ENCODE results near the gene TSPAN33.

The TSPAN33 gene

GRCh38 chr7:129176916-129177710 is 32.6 kb downstream of the TSPAN33 start:
- Histone ChIP-seq H3K9ac (ENCODE audit: low read depth, low read length) (no peak overlapping the region), H3K27me3 (ENCODE audit: insufficient read depth, low read length) (no peaks in the 10 kb centered on the region; the same call in 1 of the 2 replicates), H3K4me3 (ENCODE audit: low read length) (no peak overlapping the region), H3K9me3 (ENCODE audit: insufficient read depth, low read depth, low read length) (peaks cover 2% of the 10 kb centered on the region; the same call in 1 of the 2 replicates), H3K36me3 (ENCODE audit: insufficient read depth, low read length) (no peaks in the 10 kb centered on the region), H3K4me1 (ENCODE audit: insufficient read depth, low read length) (no peaks in the 10 kb centered on the region), H3K27ac (ENCODE audit: low read depth, low read length) (no peak overlapping the region)
- 95% methylated on average over 11 of the region's 11 CpGs for WGBS

GRCh38 chr7:129184981-129185670 is 40.6 kb downstream of the TSPAN33 start:
- 90% methylated on average over 6 of the region's 6 CpGs for WGBS
- H3K27me3 ChIP-seq (ENCODE audit: insufficient read depth, low read length): peaks cover 20% of the 10 kb centered on the region

DNA sequence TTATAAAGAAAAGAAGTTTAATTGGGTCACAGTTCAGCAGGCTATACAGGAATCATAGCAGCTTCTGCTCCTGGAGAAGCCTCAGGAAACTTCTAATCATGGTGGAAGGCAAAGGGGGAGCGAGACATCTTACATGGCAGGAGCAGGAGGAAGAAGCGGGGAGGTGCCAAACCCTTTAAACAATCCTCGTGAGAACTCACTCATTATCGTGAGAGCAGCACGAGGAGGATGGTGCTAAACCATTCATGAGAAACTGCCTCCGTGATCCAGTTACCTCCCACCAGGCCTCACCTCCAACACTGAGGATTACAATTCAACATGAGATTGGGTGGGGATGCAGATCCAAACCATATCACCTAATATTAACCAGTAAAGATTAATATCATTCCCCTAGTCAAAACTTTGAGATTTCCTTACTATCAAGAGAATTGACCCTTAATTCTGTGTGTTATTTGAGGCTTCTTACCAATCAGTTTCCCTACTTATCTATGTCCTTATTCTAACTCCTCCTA is 42.3 kb downstream of the TSPAN33 start:
- H3K4me3 ChIP-seq (ENCODE audit: low read length): no peak overlapping the region
- H3K36me3 ChIP-seq (ENCODE audit: insufficient read depth, low read length): 0 out of 2 replicates have a peak, but pooled peaks cover 2% of the 10 kb centered on the region
- no peak overlapping the region for H3K27ac ChIP-seq (ENCODE audit: low read depth, low read length)
- H3K9ac ChIP-seq (ENCODE audit: low read depth, low read length): no peak overlapping the region
- H3K9me3 ChIP-seq (ENCODE audit: insufficient read depth, low read depth, low read length): no peaks in the 10 kb centered on the region
- peaks cover 20% of the 10 kb centered on the region for H3K27me3 ChIP-seq (ENCODE audit: insufficient read depth, low read length)
- peaks cover 16% of the 10 kb centered on the region for H3K4me1 ChIP-seq (ENCODE audit: insufficient read depth, low read length)
- WGBS: 88% methylated on average over 6 of the region's 6 CpGs

More at GRCh38 chr7:129184981-129185670, 40.6 kb downstream of the TSPAN33 start:
- Histone ChIP-seq H3K9ac (ENCODE audit: low read depth, low read length) (no peak overlapping the region), H3K4me1 (ENCODE audit: insufficient read depth, low read length) (peaks cover 10% of the 10 kb centered on the region), H3K4me3 (ENCODE audit: low read length) (no peak overlapping the region), H3K27ac (ENCODE audit: low read depth, low read length) (no peak overlapping the region), H3K36me3 (ENCODE audit: insufficient read depth, low read length) (no peaks in the 10 kb centered on the region), H3K9me3 (ENCODE audit: insufficient read depth, low read depth, low read length) (peaks cover 2% of the 10 kb centered on the region; the same call in 1 of the 2 replicates)

DNA sequence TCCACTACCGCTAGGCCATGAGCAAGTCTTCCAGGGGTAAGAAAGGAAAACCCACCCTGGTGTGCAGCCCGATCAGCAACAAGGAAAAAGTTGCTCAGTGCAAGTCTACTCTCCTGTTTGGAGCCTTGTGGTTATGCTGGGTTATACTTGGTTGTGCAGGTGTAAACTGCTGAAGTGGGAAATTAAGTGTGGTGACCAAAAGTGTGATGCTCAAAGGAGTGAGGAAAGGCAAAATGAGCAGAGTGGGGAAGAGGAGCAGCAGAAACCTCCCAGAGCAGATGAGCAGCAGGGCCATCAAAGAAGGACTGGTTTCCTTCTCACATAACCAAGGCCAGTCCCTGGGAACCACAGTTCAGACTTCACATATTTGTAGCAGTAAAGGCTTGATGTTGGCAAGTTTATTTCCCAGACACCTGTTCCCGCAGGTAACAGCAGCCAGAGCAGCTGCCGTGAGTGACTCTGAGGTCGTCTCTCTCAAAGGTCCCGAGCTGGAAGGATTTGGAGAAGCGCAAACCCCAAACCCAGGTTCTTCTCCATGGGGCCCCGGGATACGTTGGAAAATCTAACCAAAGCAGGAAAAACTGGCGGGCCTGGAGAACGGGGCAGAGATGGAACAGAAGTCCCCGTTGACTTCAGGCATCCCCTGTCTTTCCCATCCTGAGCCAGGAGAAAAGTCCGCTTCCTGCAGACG is 43.3 kb downstream of the TSPAN33 start:
- Histone ChIP-seq H3K9ac (ENCODE audit: low read depth, low read length) (peak overlapping the region; percentile 93), H3K4me1 (ENCODE audit: insufficient read depth, low read length) (peaks cover 16% of the 10 kb centered on the region), H3K27ac (ENCODE audit: low read depth, low read length) (peak overlapping the region; percentile 88; the same call in 1 of the 2 replicates), H3K9me3 (ENCODE audit: insufficient read depth, low read depth, low read length) (no peaks in the 10 kb centered on the region), H3K4me3 (ENCODE audit: low read length) (peak overlapping the region; percentile 90), H3K27me3 (ENCODE audit: insufficient read depth, low read length) (peaks cover 20% of the 10 kb centered on the region), H3K36me3 (ENCODE audit: insufficient read depth, low read length) (peaks cover 11% of the 10 kb centered on the region; the same call in 1 of the 2 replicates)
- WGBS: 18% methylated on average over 14 of the region's 14 CpGs

DNA sequence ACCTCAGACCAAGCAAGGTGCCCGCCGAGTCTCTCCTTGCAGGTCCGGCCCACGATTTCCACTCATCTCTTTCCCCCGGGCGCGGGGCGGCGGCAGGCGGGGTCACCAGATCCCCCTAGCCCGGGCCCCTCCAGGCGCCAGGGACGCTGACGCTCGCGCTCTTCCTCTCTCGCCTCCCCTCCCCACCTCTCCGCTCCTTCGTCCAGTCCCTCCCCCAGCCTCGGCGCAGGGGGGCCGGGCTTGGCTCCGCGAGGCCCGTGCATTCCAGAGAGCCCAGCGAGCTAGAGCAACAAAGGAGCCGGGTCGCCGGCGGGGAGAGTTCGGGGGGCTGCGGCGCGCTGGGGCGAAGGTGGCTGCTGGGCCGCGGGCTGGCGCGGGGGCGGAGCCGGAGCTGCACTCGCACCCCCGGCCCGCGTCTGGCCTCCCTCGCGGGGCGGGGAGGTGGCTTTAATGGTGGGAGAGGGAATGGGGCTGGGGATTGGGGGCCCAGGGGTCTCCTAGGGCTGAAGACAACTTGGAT is 43.9 kb downstream of the TSPAN33 start, which contains the start of gene SMO:
Gene SMO, plus strand, starts transcription at position 262 of the 520 bp plus-strand sequence. CDS start 519 bp downstream, outside the sequence.
- Histone ChIP-seq H3K9me3 (ENCODE audit: insufficient read depth, low read depth, low read length) (no peaks in the 10 kb centered on the region), H3K9ac (ENCODE audit: low read depth, low read length) (peak within 1 kb of the TSS; percentile 93), H3K4me1 (ENCODE audit: insufficient read depth, low read length) (peaks cover 16% of the 10 kb centered on the region), H3K27ac (ENCODE audit: low read depth, low read length) (peak within 1 kb of the TSS; percentile 88), H3K36me3 (ENCODE audit: insufficient read depth, low read length) (peaks cover 11% of the 10 kb centered on the region; the same call in 1 of the 2 replicates), H3K27me3 (ENCODE audit: insufficient read depth, low read length) (peaks cover 20% of the 10 kb centered on the region), H3K4me3 (ENCODE audit: low read length) (peak within 1 kb of the TSS; percentile 90)
- under 1% methylated on average over 48 of the region's 48 CpGs for WGBS

GRCh38 chr7:129188892-129189660 is 44.6 kb downstream of the TSPAN33 start:
- WGBS: under 1% methylated on average over 83 of the region's 83 CpGs
- Histone ChIP-seq H3K4me1 (ENCODE audit: insufficient read depth, low read length) (peaks cover 16% of the 10 kb centered on the region), H3K9me3 (ENCODE audit: insufficient read depth, low read depth, low read length) (no peaks in the 10 kb centered on the region), H3K36me3 (ENCODE audit: insufficient read depth, low read length) (peaks cover 11% of the 10 kb centered on the region; the same call in 1 of the 2 replicates), H3K4me3 (ENCODE audit: low read length) (peak overlapping the region; percentile 90), H3K27me3 (ENCODE audit: insufficient read depth, low read length) (peaks cover 20% of the 10 kb centered on the region), H3K9ac (ENCODE audit: low read depth, low read length) (peak overlapping the region; percentile 93), H3K27ac (ENCODE audit: low read depth, low read length) (peak overlapping the region; percentile 88)

DNA sequence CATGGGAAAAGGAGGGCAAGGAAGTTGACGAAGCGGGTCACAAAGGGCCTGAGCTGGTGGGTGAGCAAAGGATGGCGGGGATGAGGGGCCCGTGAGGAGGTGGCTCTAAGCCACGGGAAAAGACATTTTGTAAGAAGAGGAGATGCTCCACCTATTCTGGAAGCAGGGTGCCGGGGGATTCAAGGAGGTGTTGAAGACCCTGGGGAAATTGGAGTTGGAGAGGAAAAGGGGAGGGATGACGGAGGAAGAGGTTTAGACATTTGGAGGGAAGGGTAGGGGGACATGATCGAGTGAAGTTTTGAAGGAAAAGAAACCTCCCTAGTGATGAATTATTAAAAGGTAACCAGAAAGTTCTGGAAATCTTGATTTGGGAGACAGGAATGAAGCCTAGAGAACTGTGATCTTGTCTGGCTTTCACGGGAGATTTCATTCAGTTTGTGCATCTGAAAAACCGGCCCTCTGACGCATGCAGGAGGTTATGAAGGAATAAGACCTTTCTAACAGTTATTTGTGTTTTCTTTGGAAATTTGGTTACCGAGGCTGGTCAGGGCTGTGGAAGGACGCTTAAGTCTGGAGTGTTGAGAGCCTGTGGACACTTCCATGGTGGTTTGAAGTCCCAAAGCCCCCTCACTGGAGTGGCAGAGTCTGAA is 45.3 kb downstream of the TSPAN33 start:
- peaks cover 20% of the 10 kb centered on the region for H3K27me3 ChIP-seq (ENCODE audit: insufficient read depth, low read length)
- peaks cover 11% of the 10 kb centered on the region; the same call in 1 of the 2 replicates for H3K36me3 ChIP-seq (ENCODE audit: insufficient read depth, low read length)
- peak overlapping the region; percentile 90 for H3K4me3 ChIP-seq (ENCODE audit: low read length)
- H3K4me1 ChIP-seq (ENCODE audit: insufficient read depth, low read length): peaks cover 16% of the 10 kb centered on the region
- peak overlapping the region; percentile 93 for H3K9ac ChIP-seq (ENCODE audit: low read depth, low read length)
- 21% methylated on average over 13 of the region's 13 CpGs for WGBS
- H3K9me3 ChIP-seq (ENCODE audit: insufficient read depth, low read depth, low read length): no peaks in the 10 kb centered on the region
- no peak overlapping the region for H3K27ac ChIP-seq (ENCODE audit: low read depth, low read length)

GRCh38 chr7:129191272-129191671 is 46.8 kb downstream of the TSPAN33 start:
- H3K4me3 ChIP-seq (ENCODE audit: low read length): no peak overlapping the region
- 0 out of 2 replicates have a peak, but pooled peaks cover 2% of the 10 kb centered on the region for H3K9me3 ChIP-seq (ENCODE audit: insufficient read depth, low read depth, low read length)
- H3K9ac ChIP-seq (ENCODE audit: low read depth, low read length): no peak overlapping the region
- H3K27ac ChIP-seq (ENCODE audit: low read depth, low read length): no peak overlapping the region
- 83% methylated on average over 3 of the region's 3 CpGs for WGBS
- H3K4me1 ChIP-seq (ENCODE audit: insufficient read depth, low read length): peaks cover 16% of the 10 kb centered on the region
- H3K27me3 ChIP-seq (ENCODE audit: insufficient read depth, low read length): peaks cover 16% of the 10 kb centered on the region
- H3K36me3 ChIP-seq (ENCODE audit: insufficient read depth, low read length): peaks cover 16% of the 10 kb centered on the region; the same call in 1 of the 2 replicates

GRCh38 chr7:129193892-129194291 is 49.4 kb downstream of the TSPAN33 start:
- 98% methylated on average over 3 of the region's 3 CpGs for WGBS
- Histone ChIP-seq H3K27me3 (ENCODE audit: insufficient read depth, low read length) (no peaks in the 10 kb centered on the region; the same call in 1 of the 2 replicates), H3K36me3 (ENCODE audit: insufficient read depth, low read length) (peaks cover 16% of the 10 kb centered on the region; the same call in 1 of the 2 replicates), H3K27ac (ENCODE audit: low read depth, low read length) (no peak overlapping the region), H3K4me1 (ENCODE audit: insufficient read depth, low read length) (peaks cover 10% of the 10 kb centered on the region), H3K9me3 (ENCODE audit: insufficient read depth, low read depth, low read length) (0 out of 2 replicates have a peak, but pooled peaks cover 2% of the 10 kb centered on the region), H3K4me3 (ENCODE audit: low read length) (no peak overlapping the region), H3K9ac (ENCODE audit: low read depth, low read length) (no peak overlapping the region)
